AG04449 (cell line): ENCODE data around the gene ITGA6.

Experiments
- CTCF ChIA-PET: fragments of 350-600 bp; formaldehyde crosslinking; extraction: SDS; loops from one replicate; lab custom pipeline; 2021; ENCODE audit warnings: antibody characterized with exemption; lab: Yijun Ruan, JAX
- POLR2A ChIA-PET: fragments of 400-600, 350-600 bp; formaldehyde crosslinking; extraction: SDS; loops from one replicate; lab custom pipeline; 2020; ENCODE audit warnings: antibody characterized with exemption, inconsistent platforms; lab: Yijun Ruan, JAX
- DNase-seq: peaks from one replicate; pipeline ENCODE4 v3.0.0-alpha.2; 2010; ENCODE audit warnings: low read depth, low spot score
- H3K4me3 ChIP-seq: 2 replicates; pipeline ENCODE4 v1.5.1; 2011; ENCODE audit warnings: low read depth, mild to moderate bottlenecking, control low read depth, low read length
- TF ChIP-seq, protein P1 (sequence below): IDR thresholded peaks from one replicate; pipeline ENCODE4 v1.5.1; 2011; ENCODE audit warnings: mild to moderate bottlenecking, moderate library complexity, low read length, control low read depth, inconsistent platforms; ENCODE audit not compliant: insufficient read depth; ENCODE audit errors: missing control alignments

ITGA6 gene

GRCh38 chr2:172550419-172550818, 123.0 kb downstream of the ITGA6 start:
- no peak for DNase-seq
- TF ChIP-seq, protein P1, sequence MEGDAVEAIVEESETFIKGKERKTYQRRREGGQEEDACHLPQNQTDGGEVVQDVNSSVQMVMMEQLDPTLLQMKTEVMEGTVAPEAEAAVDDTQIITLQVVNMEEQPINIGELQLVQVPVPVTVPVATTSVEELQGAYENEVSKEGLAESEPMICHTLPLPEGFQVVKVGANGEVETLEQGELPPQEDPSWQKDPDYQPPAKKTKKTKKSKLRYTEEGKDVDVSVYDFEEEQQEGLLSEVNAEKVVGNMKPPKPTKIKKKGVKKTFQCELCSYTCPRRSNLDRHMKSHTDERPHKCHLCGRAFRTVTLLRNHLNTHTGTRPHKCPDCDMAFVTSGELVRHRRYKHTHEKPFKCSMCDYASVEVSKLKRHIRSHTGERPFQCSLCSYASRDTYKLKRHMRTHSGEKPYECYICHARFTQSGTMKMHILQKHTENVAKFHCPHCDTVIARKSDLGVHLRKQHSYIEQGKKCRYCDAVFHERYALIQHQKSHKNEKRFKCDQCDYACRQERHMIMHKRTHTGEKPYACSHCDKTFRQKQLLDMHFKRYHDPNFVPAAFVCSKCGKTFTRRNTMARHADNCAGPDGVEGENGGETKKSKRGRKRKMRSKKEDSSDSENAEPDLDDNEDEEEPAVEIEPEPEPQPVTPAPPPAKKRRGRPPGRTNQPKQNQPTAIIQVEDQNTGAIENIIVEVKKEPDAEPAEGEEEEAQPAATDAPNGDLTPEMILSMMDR, result no peak
- no peak overlapping the region for H3K4me3 ChIP-seq
- POLR2A ChIA-PET, result no interaction called here
- CTCF ChIA-PET, result no interaction called here

GRCh38 chr2:172551271-172551670, 123.9 kb downstream of the ITGA6 start:
- ChIA-PET POLR2A (no interaction called here), CTCF (interaction anchor here (1.8 kb wide), 1 partner anchor 11 kb away, joined by 3 read pairs; no protein-coding TSS in a partner anchor)
- H3K4me3 ChIP-seq, result no peak overlapping the region
- TF ChIP-seq, protein P1, result no peak
- no peak for DNase-seq

DNA sequence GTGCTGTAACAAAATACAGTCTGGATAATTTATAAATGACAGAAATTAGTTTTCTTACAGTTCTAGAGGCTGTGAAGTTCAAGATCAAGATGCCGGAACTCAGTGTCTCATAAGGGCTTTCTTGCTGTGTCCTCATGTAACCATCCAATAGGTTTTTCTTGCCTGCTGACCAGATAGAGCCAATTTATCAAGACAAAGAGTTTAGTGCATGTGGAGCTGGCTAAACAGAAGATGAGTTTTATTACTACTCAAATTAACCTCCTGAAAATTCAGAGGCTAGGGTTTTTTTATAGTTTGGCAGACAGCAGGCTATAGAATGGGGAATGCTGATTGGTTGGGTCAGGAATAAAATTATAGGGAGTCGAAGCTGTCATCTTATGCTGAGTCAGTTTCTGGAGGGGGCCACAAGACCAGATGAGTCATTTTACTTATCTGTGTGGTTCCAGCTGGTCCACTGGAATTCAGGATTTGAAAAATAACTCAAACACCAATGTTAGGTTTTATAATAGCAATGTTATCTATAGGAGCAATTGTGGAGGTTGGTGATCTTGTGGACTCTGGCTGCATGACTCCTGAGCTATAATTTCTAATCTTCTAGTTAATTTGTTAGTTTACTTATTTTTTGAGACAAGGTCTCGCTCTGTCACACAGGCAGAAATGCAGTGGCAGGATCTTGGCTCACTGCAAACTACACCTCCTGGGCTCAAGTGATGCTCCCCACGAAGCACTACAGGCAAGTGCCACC, 125.3 kb downstream of the ITGA6 start:
- ChIA-PET POLR2A (no interaction called here), CTCF (interaction anchor here (1.2 to 1.8 kb wide), 3 partner anchors 13 to 87 kb away, joined by 3 to 4 read pairs (median 3); no protein-coding TSS in a partner anchor)
- no peak overlapping the region for H3K4me3 ChIP-seq
- peak; percentile 62 for DNase-seq
- TF ChIP-seq, protein P1, result no peak

- TF ChIP-seq, protein P1, result no peak
- DNase-seq, result no peak
- CTCF ChIA-PET, result interaction anchor here (0.8 to 1.0 kb wide), 2 partner anchors 39 to 73 kb away, joined by 3 read pairs; no protein-coding TSS in a partner anchor
- peak overlapping the region; percentile 92; the same call in 1 of the 2 replicates for H3K4me3 ChIP-seq
- POLR2A ChIA-PET, result no interaction called here
These were observed 127.2 kb downstream of the ITGA6 start for GRCh38 chr2:172554352-172555271.

DNA sequence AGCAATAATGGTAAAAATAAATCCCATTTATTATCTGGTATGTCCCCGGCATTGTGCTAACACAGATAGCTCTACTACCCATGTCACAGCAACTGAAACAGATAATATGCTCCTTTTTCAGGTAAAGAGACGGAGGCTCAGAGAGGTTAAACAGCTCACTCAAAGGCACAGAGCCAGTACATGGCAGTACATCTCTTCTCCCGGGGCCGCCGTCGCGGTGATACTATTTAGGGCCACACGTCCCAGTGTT, 127.8 kb downstream of the ITGA6 start:
- no peak for DNase-seq
- CTCF ChIA-PET, result interaction anchor here (0.8 to 1.0 kb wide), 2 partner anchors 38 to 73 kb away, joined by 3 read pairs; no protein-coding TSS in a partner anchor
- H3K4me3 ChIP-seq, result peak overlapping the region; percentile 92
- POLR2A ChIA-PET, result no interaction called here
- TF ChIP-seq, protein P1, result no peak
